ENCODE results near the gene CGREF1. TPM values are rescaled to one million over a fixed set of nuclear protein-coding genes. Genes with fewer than 3 reads are reported as not detected.

CGREF1 gene
- total RNA-seq, 1 donor from 2014 or later = 4.1 TPM

GRCh38 chr2:27067385-27067784 lies 51.5 kb downstream of the CGREF1 start:
- DNase-seq (ENCODE audit: low spot score) (no peak), ATAC-seq (no peak)
- intact Hi-C loops (cut with DNase I) = no loop called here

DNA sequence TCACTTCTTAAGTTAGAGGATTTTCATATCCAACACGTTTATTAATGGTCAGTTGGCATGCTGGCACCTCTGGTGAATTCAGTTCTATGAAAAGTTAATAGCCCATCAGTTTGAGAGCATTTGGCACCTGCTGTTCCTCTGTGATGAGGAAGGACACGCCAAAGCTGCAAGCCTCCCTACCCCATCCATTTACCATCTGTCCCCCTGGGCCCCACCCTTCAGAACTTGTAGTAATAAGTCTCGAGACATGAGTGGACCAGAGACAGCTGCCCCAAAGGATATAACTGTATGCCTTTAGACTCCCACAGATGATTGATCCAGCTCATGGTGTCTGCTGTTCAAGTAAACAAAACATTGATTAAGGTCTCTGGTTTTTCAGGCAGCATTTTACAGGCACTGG lies 53.8 kb downstream of the CGREF1 start:
- intact Hi-C loops (cut with DNase I) = no loop called here
- ATAC-seq (no peak), DNase-seq (ENCODE audit: low spot score) (no peak)

- ATAC-seq = no peak
Observed at GRCh38 chr2:27060323-27060722, 58.6 kb downstream of the CGREF1 start.

GRCh38 chr2:27059141-27059820 lies 59.6 kb downstream of the CGREF1 start:
- DNase-seq (ENCODE audit: low spot score) = no peak
- intact Hi-C loops (cut with DNase I) = no loop called here
- ATAC-seq = no peak

More at GRCh38 chr2:27060323-27060722, 58.6 kb downstream of the CGREF1 start:
- no peak for DNase-seq (ENCODE audit: low spot score)
- intact Hi-C loops (cut with DNase I) = no loop called here

- ATAC-seq (no peak), DNase-seq (ENCODE audit: low spot score) (no peak)
- intact Hi-C loops (cut with DNase I) = no loop called here
Observed at GRCh38 chr2:27058210-27058609, 60.7 kb downstream of the CGREF1 start.

DNA sequence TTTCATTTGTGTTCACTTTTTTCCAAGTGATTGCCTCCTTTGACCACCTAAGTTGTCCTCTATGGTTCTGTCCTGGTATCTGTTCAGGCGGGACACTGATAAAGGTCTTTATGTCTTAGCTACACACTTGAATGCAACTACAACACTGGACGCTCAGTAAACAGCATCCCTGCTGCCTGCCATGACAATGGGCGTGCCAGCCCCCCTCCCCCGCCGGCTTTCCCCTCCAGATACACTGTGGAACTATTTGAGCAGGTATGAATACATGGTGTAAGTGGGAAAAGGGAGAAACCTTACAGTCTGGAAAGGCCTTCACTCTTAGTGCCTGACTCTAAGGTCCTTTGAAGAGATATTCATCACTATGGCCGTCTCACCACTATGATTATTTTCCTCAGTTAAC lies 61.7 kb downstream of the CGREF1 start:
- intact Hi-C loops (cut with DNase I) = no loop called here
- ATAC-seq (no peak), DNase-seq (ENCODE audit: low spot score) (no peak)

- intact Hi-C loops (cut with DNase I) = no loop called here
- DNase-seq (ENCODE audit: low spot score) (no peak), ATAC-seq (no peak)
Observed at GRCh38 chr2:27054721-27055120, 64.2 kb downstream of the CGREF1 start.

GRCh38 chr2:27053776-27054175 lies 65.2 kb downstream of the CGREF1 start:
- ATAC-seq = no peak
- no peak for DNase-seq (ENCODE audit: low spot score)
- intact Hi-C loops (cut with DNase I) = no loop called here

DNA sequence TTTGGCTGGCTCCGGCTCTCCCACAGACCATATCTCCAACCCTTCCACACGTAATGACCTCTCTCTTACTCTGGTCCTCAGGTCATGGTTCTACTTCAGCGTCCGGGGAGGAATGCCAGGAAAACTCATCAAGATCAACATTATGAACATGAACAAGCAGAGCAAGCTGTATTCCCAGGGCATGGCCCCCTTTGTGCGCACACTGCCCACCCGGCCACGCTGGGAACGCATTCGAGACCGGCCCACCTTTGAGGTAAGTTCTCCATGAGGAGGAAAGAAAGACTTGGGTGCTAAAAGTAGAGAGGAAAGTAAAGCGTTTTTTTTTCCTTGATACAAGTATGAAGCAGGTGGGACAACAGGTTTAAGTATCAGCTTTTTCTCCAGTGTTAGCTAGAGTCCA lies 65.6 kb downstream of the CGREF1 start:
- DNase-seq (ENCODE audit: low spot score) (no peak), ATAC-seq (no peak)
- intact Hi-C loops (cut with DNase I) = no loop called here

- DNase-seq (ENCODE audit: low spot score) = peak; percentile 79
- intact Hi-C loops (cut with DNase I) = no loop called here
- no peak for ATAC-seq
Observed at GRCh38 chr2:27051902-27052645, 66.9 kb downstream of the CGREF1 start.

- intact Hi-C loops (cut with DNase I) = no loop called here
- DNase-seq (ENCODE audit: low spot score) (peak; percentile 98), ATAC-seq (peak; percentile 93)
Observed at GRCh38 chr2:27050996-27051901, 67.7 kb downstream of the CGREF1 start, which contains the start of gene AGBL5. TSS of gene AGBL5 (plus strand) at chr2:27051668. CDS start at chr2:27052959, 1,291 bp downstream.

Other genes with a start within 250 kb of the CGREF1 start
- 26.7 TPM for gene MAPRE3, start 148.5 kb downstream of the CGREF1 start, total RNA-seq
- 74.0 TPM for gene TMEM214, start 86.2 kb downstream of the CGREF1 start, total RNA-seq
- gene AGBL5, start 67.5 kb downstream of the CGREF1 start, total RNA-seq = 16.3 TPM
- 198 TPM for gene OST4, start 47.5 kb downstream of the CGREF1 start, total RNA-seq
- gene EMILIN1, start 40.5 kb downstream of the CGREF1 start, total RNA-seq = 46.8 TPM
- gene KHK, start 32.4 kb downstream of the CGREF1 start, total RNA-seq = 7.1 TPM
- gene ABHD1, start 4.7 kb upstream of the CGREF1 start, total RNA-seq = 3.6 TPM
- 30.3 TPM for gene PREB, start 15.5 kb upstream of the CGREF1 start, total RNA-seq
- gene PRR30, start 20.3 kb upstream of the CGREF1 start, total RNA-seq = not detected
- not detected for gene TCF23, start 29.9 kb upstream of the CGREF1 start, total RNA-seq
- 92.1 TPM for gene ATRAID, start 92.9 kb upstream of the CGREF1 start, total RNA-seq
- 22.6 TPM for gene SLC5A6, start 93.1 kb upstream of the CGREF1 start, total RNA-seq
- 31.4 TPM for gene CAD, start 98.2 kb upstream of the CGREF1 start, total RNA-seq
- not detected for gene SLC30A3, start 143.9 kb upstream of the CGREF1 start, total RNA-seq
- gene DNAJC5G, start 156.3 kb upstream of the CGREF1 start, total RNA-seq = not detected
- gene TRIM54, start 163.3 kb upstream of the CGREF1 start, total RNA-seq = 0.31 TPM
- gene UCN, start 189.3 kb upstream of the CGREF1 start, total RNA-seq = 2.4 TPM
- gene MPV17, start 204.0 kb upstream of the CGREF1 start, total RNA-seq = 53.5 TPM
- gene GTF3C2, start 237.6 kb upstream of the CGREF1 start, total RNA-seq = 57.1 TPM

Measured in sciatic nerve (tissue), 2 donors.